ENCODE measurements around the gene CIAO2A.
A peak's percentile ranks its signal among the peaks of the same experiment; 100 is the strongest.
"Not testable (repeated sequence)": the region's sequence is repeated elsewhere in the genome, so short reads cannot be mapped to it uniquely, and the experiment has no call there.

CIAO2A gene

GRCh38 chr15:64071931-64072765 lies 21.5 kb downstream of the CIAO2A start:
- TF ChIP-seq Cebpa-rat (IDR thresholded peaks at IDR 0.05): no peak
- peaks cover 0 to 13% (median 0%) of the 10 kb centered on the region in 11 experiments; a peak in 5 of 22 replicates for H4K20me1 ChIP-seq
- H3K27me3 ChIP-seq: no peaks in the 10 kb centered on the region
- peaks cover 33 to 78% (median 43%) of the 10 kb centered on the region in 10 experiments for H3K4me1 ChIP-seq
- no peaks in the 10 kb centered on the region for H3K9me3 ChIP-seq (replicated peaks in 1 of 11)
- 0 out of 22 replicates have a peak overlapping the region, but pooled peaks of 1 of the 11 experiments have one; percentile 28 for H3K9ac ChIP-seq
- H3K36me3 ChIP-seq: peaks cover 44 to 68% (median 54%) of the 10 kb centered on the region in 11 experiments
- no peak overlapping the region for H3K4me3 ChIP-seq
- H3K27ac ChIP-seq: peak overlapping the region in 4 of 11 experiments; percentile 15 to 66 (median 50); a peak in 5 of 22 replicates
- peak overlapping the region in 3 of 11 experiments; percentile 64 to 80 (median 65); a peak in 6 of 22 replicates for H3K4me2 ChIP-seq

- TF ChIP-seq Cebpa-rat (IDR thresholded peaks at IDR 0.05): no peak
- Histone ChIP-seq H3K9ac (peak overlapping the region in 1 of 11 experiments; percentile 28; a peak in 2 of 22 replicates), H3K4me2 (peak overlapping the region in 4 of 11 experiments; percentile 64 to 80 (median 66); a peak in 6 of 22 replicates), H3K27me3 (no peaks in the 10 kb centered on the region), H3K36me3 (peaks cover 42 to 59% (median 53%) of the 10 kb centered on the region in 11 experiments), H3K27ac (peak overlapping the region in 6 of 11 experiments; percentile 2 to 66 (median 47); a peak in 5 of 22 replicates), H3K4me1 (peaks cover 33 to 69% (median 44%) of the 10 kb centered on the region in 10 experiments), H4K20me1 (peaks cover 0 to 8% (median 0%) of the 10 kb centered on the region in 11 experiments; a peak in 4 of 22 replicates), H3K4me3 (no peak overlapping the region), H3K9me3 (replicated peaks in 1 of 11) (no peaks in the 10 kb centered on the region)
These were observed 22.4 kb downstream of the CIAO2A start for GRCh38 chr15:64070965-64071851.

GRCh38 chr15:64070106-64070505 lies 23.5 kb downstream of the CIAO2A start:
- peak overlapping the region; percentile 63 to 80 (median 72) for H3K4me2 ChIP-seq
- H3K27me3 ChIP-seq: no peaks in the 10 kb centered on the region
- H4K20me1 ChIP-seq: peaks cover 0 to 8% (median 0%) of the 10 kb centered on the region in 11 experiments; a peak in 1 of 22 replicates
- peaks cover 31 to 48% (median 43%) of the 10 kb centered on the region in 11 experiments for H3K36me3 ChIP-seq
- no peak overlapping the region for H3K4me3 ChIP-seq
- peak overlapping the region in 1 of 11 experiments; percentile 19; a peak in 1 of 22 replicates for H3K9ac ChIP-seq
- no peak for TF ChIP-seq Cebpa-rat (IDR thresholded peaks at IDR 0.05)
- H3K4me1 ChIP-seq: peaks cover 33 to 58% (median 43%) of the 10 kb centered on the region in 10 experiments
- H3K9me3 ChIP-seq (replicated peaks in 1 of 11): no peaks in the 10 kb centered on the region
- H3K27ac ChIP-seq: peak overlapping the region in 10 of 11 experiments; percentile 31 to 66 (median 50); a peak in 17 of 22 replicates

- Histone ChIP-seq H3K27ac (peak overlapping the region in 8 of 11 experiments; percentile 41 to 61 (median 50); a peak in 15 of 22 replicates), H3K4me2 (peak overlapping the region; percentile 42 to 80 (median 69); a peak in 21 of 22 replicates), H3K27me3 (no peaks in the 10 kb centered on the region), H3K4me1 (peaks cover 33 to 52% (median 43%) of the 10 kb centered on the region in 10 experiments), H3K9me3 (replicated peaks in 1 of 11) (no peaks in the 10 kb centered on the region), H4K20me1 (peaks cover 0 to 6% (median 0%) of the 10 kb centered on the region in 11 experiments; a peak in 1 of 22 replicates), H3K4me3 (no peak overlapping the region), H3K36me3 (peaks cover 16 to 28% (median 26%) of the 10 kb centered on the region in 11 experiments), H3K9ac (no peak overlapping the region; a peak in 2 of 22 replicates)
- TF ChIP-seq Cebpa-rat (IDR thresholded peaks at IDR 0.05): no peak
These were observed 25.5 kb downstream of the CIAO2A start for GRCh38 chr15:64068133-64068532.

DNA sequence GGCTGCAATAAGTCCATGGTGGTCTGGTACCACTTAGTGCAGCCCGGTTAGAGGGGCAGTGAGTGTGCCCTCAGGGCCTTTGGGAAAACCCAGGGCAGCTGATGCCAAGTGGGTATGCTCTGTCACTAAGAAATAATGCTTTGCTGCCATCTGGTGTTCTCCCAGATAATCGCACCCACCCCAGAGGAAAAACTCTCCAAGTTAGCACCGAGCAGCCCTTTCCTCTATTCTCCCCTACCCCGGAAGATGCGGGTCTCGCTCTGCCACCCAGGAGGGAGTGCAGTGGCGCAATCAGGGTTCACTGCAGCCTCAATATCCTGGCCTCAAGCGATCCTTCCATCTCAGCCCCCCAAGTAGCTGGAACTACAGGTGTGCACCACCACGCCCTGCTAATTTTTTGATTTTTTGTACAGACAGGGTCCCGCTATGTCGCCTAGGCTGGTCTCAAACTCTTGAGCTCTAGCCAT lies 26.0 kb downstream of the CIAO2A start:
- Histone ChIP-seq H3K36me3 (peaks cover 11 to 23% (median 20%) of the 10 kb centered on the region in 11 experiments), H3K9me3 (replicated peaks in 1 of 11) (no peaks in the 10 kb centered on the region), H3K27me3 (no peaks in the 10 kb centered on the region), H3K4me3 (no peak overlapping the region), H3K4me1 (peaks cover 33 to 49% (median 43%) of the 10 kb centered on the region in 10 experiments), H3K4me2 (peak overlapping the region; percentile 42 to 80 (median 69)), H3K9ac (no peak overlapping the region; a peak in 1 of 22 replicates), H3K27ac (peak overlapping the region in 8 of 11 experiments; percentile 41 to 61 (median 50); a peak in 15 of 22 replicates), H4K20me1 (peaks cover 0 to 6% (median 0%) of the 10 kb centered on the region in 11 experiments; a peak in 1 of 22 replicates)
- TF ChIP-seq Cebpa-rat (IDR thresholded peaks at IDR 0.05): peak in 4 of 11 experiments; percentile 23 to 55 (median 48); a peak in 3 of 22 replicates

- Histone ChIP-seq H4K20me1 (0 out of 22 replicates have a peak, but pooled peaks cover 0 to 6% (median 0%) of the 10 kb centered on the region in 11 experiments), H3K4me3 (no peak overlapping the region), H3K4me2 (no peak overlapping the region), H3K9ac (no peak overlapping the region), H3K27ac (no peak overlapping the region), H3K4me1 (peaks cover 33 to 45% (median 39%) of the 10 kb centered on the region in 10 experiments), H3K27me3 (no peaks in the 10 kb centered on the region), H3K9me3 (replicated peaks in 1 of 11) (no peaks in the 10 kb centered on the region), H3K36me3 (peaks cover under 1 to 11% (median 11%) of the 10 kb centered on the region in 11 experiments; a peak in 16 of 22 replicates)
- no peak for TF ChIP-seq Cebpa-rat (IDR thresholded peaks at IDR 0.05)
These were observed 27.2 kb downstream of the CIAO2A start for GRCh38 chr15:64066451-64066850.

GRCh38 chr15:64060716-64061115 lies 32.9 kb downstream of the CIAO2A start:
- Histone ChIP-seq H4K20me1 (no peaks in the 10 kb centered on the region), H3K9me3 (replicated peaks in 1 of 11) (peaks cover 9 to 18% (median 12%) of the 10 kb centered on the region in 11 experiments; a peak in 18 of 22 replicates), H3K27ac (no peak overlapping the region), H3K27me3 (no peaks in the 10 kb centered on the region), H3K9ac (no peak overlapping the region), H3K36me3 (no peaks in the 10 kb centered on the region), H3K4me3 (no peak overlapping the region), H3K4me1 (0 out of 20 replicates have a peak, but pooled peaks cover 0 to 5% (median 0%) of the 10 kb centered on the region in 10 experiments), H3K4me2 (no peak overlapping the region)
- TF ChIP-seq Cebpa-rat (IDR thresholded peaks at IDR 0.05): no peak

DNA sequence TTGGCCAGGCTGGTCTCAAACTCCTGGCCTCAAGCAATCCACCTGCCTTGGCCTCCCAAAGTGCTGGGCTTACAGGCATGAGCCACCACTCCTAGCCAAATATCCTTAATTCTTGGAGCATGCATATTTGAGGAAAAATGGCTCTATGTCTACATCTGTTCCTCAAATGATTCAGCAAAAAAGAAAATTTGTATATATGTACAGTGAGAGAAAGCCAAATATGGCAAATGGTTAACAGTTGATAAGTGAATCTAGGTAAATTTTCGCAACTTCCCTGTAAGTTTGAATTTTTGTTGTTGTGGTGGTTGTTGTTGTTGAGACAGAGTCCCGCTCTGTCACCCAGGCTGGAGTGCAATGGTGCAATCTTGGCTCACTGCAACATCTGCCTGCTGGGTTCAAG lies 34.5 kb downstream of the CIAO2A start:
- H3K27ac ChIP-seq, H4K20me1 ChIP-seq: not testable (repeated sequence)

More for the DNA sequence above, 34.5 kb downstream of the CIAO2A start:
- not testable (repeated sequence) for H3K36me3 ChIP-seq, H3K4me1 ChIP-seq, H3K4me2 ChIP-seq, H3K4me3 ChIP-seq, H3K9ac ChIP-seq, H3K27me3 ChIP-seq
- H3K9me3 ChIP-seq (replicated peaks in 1 of 11): peaks cover 9 to 18% (median 12%) of the 10 kb centered on the region in 11 experiments; a peak in 18 of 22 replicates

All from BLaER1 treated with 17β-estradiol and CSF1 and Interleukin-3, amounts not matched to agents 10 nM and 100 nM (cell line).